C4-2B (cell line): Measurements from ENCODE around the gene PTPRCAP.
A peak's percentile ranks its signal among the peaks of the same experiment; 100 is the strongest.

ENCODE experiments used
- ZFX ChIP-seq: fragments of 450-650 bp; IDR thresholded peaks from 2 replicates; pipeline ENCODE4 v1.6.1; 2017
- TF ChIP-seq, protein P1 (sequence below): fragments of 450-650 bp; conservative IDR thresholded peaks from 2 replicates; pipeline ENCODE4 v1.5.1; 2017; ENCODE audit warnings: mild to moderate bottlenecking

DNA sequence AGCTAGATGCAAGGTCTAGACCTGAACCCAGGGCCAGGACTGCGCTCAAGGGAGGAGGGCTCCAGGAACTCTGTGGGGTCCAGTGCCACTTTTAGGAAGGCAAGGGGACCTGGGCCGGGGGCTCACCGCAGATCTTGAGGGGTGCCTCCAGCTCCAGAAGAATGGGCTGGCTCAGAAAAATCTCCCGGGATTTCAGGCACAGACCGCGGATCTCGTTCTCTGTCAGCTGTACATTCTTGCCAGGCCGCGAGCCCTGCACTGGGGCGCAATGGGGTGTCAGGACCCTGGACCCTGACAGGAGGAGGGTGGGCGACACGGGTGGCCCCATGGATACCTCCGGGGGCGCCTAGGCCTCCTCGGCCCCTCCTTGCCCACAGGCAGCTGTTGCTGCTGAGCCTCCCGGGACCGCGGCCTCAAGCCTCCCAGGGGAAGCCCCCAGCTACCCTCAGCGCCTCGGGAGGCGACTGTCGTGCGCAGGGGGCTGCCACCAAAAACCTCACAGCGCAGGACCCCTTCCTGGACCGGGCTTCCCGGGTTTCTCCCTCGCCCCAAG is 36.5 kb downstream of the PTPRCAP start:
- TF ChIP-seq, protein P1, sequence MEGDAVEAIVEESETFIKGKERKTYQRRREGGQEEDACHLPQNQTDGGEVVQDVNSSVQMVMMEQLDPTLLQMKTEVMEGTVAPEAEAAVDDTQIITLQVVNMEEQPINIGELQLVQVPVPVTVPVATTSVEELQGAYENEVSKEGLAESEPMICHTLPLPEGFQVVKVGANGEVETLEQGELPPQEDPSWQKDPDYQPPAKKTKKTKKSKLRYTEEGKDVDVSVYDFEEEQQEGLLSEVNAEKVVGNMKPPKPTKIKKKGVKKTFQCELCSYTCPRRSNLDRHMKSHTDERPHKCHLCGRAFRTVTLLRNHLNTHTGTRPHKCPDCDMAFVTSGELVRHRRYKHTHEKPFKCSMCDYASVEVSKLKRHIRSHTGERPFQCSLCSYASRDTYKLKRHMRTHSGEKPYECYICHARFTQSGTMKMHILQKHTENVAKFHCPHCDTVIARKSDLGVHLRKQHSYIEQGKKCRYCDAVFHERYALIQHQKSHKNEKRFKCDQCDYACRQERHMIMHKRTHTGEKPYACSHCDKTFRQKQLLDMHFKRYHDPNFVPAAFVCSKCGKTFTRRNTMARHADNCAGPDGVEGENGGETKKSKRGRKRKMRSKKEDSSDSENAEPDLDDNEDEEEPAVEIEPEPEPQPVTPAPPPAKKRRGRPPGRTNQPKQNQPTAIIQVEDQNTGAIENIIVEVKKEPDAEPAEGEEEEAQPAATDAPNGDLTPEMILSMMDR = no peak
- TF ChIP-seq ZFX = peak; percentile 36; the same call in 1 of the 2 replicates
